OCI-LY7 (cell line): Measurements from ENCODE around the gene PLD6. TPM values are rescaled to one million over a fixed set of nuclear protein-coding genes. Genes with fewer than 3 reads are reported as not detected.
A peak's percentile ranks its signal among the peaks of the same experiment; 100 is the strongest.

Experiments used
- BruUV-seq: library from RNA; stranded (reverse); fragments of 400-500 nt; replicated peaks from 2 replicates; lab custom pipeline; 2021; lab: Mats Ljungman, UMichigan
- CTCF ChIA-PET: fragments of 300-600 bp; sonication (Branson Sonifier 250); formaldehyde crosslinking; loops from one replicate; lab custom pipeline; 2022; ENCODE audit warnings: antibody characterized with exemption; ENCODE audit not compliant: unreplicated experiment; lab: Charles Lee
- POLR2A ChIA-PET: fragments of 300-600 bp; sonication (Branson Sonifier 250); formaldehyde crosslinking; loops from one replicate; lab custom pipeline; 2022; ENCODE audit warnings: antibody characterized with exemption; lab: Charles Lee
- DNase-seq: peaks from one replicate; pipeline ENCODE4 v3.0.0-alpha.2; 2015; ENCODE audit warnings: low spot score
- H2AFZ ChIP-seq: fragments of 200-600 bp; sonication (generic), shearing (Covaris generic); 2 replicates; pipeline ENCODE4 v1.6.1; 2014; ENCODE audit warnings: mild to moderate bottlenecking, antibody characterized with exemption, low read length, moderate library complexity
- H3K27ac ChIP-seq: fragments of 200-600 bp; sonication (generic); 2 replicates; pipeline ENCODE4 v1.5.1; 2014; ENCODE audit warnings: mixed run types, low read depth, mild to moderate bottlenecking, moderate library complexity, low read length, inconsistent platforms; ENCODE audit not compliant: poor library complexity, severe bottlenecking
- H3K36me3 ChIP-seq: fragments of 200-600 bp; sonication (generic); 2 replicates; pipeline ENCODE4 v1.6.1; 2014; ENCODE audit warnings: mild to moderate bottlenecking, antibody characterized with exemption, low read length, moderate library complexity, mixed read lengths; ENCODE audit not compliant: insufficient read depth
- H3K4me1 ChIP-seq: fragments of 200-600 bp; sonication (generic); 2 replicates; pipeline ENCODE4 v1.5.1; 2014; ENCODE audit warnings: mild to moderate bottlenecking, low read length; ENCODE audit not compliant: insufficient read depth, poor library complexity, severe bottlenecking
- H3K4me2 ChIP-seq: fragments of 200-600 bp; sonication (generic); 2 replicates; pipeline ENCODE4 v1.6.1; 2014; ENCODE audit warnings: mild to moderate bottlenecking, low read length
- H3K4me3 ChIP-seq: fragments of 200-600 bp; sonication (generic); 2 replicates; pipeline ENCODE4 v1.5.1; 2014; ENCODE audit warnings: mild to moderate bottlenecking, low read depth, low read length; ENCODE audit not compliant: poor library complexity, severe bottlenecking
- H3K79me2 ChIP-seq: fragments of 200-600 bp; sonication (generic); 2 replicates; pipeline ENCODE4 v1.6.1; 2016; ENCODE audit warnings: low read depth, mild to moderate bottlenecking, low read length, moderate library complexity, mixed read lengths; ENCODE audit not compliant: insufficient read depth
- H3K9me2 ChIP-seq: fragments of 200-600 bp; sonication (generic); 2 replicates; pipeline ENCODE4 v1.6.1; 2016; ENCODE audit warnings: mild to moderate bottlenecking, low read length, mixed read lengths; ENCODE audit not compliant: insufficient read depth
- H3K9me3 ChIP-seq: fragments of 200-600 bp; sonication (generic); 2 replicates; pipeline ENCODE4 v1.6.1; 2014; ENCODE audit warnings: mild to moderate bottlenecking, mixed run types, low read length, mixed read lengths
- H4K20me1 ChIP-seq: fragments of 200-600 bp; sonication (generic); 2 replicates; pipeline ENCODE4 v1.6.1; 2014; ENCODE audit warnings: mild to moderate bottlenecking, antibody characterized with exemption, low read length, moderate library complexity, mixed read lengths; ENCODE audit not compliant: insufficient read depth
- CTCF ChIP-seq: fragments of 200-600 bp; sonication (generic); conservative IDR thresholded peaks from 2 replicates; pipeline ENCODE4 v1.5.1; 2014; ENCODE audit warnings: mild to moderate bottlenecking, antibody characterized with exemption, low read length, moderate library complexity, mixed read lengths
- EZH2phosphoT487 ChIP-seq: fragments of 200-600 bp; sonication (generic); IDR thresholded peaks from 2 replicates; pipeline ENCODE4 v1.6.1; 2018; ENCODE audit warnings: low read depth, borderline replicate concordance, mild to moderate bottlenecking, mixed run types, antibody characterized with exemption, low read length, moderate library complexity, mixed read lengths
- intact Hi-C: fragments of 100-400 bp; cut with micrococcal nuclease; formaldehyde crosslinking; loops from one replicate; pipeline ENCODE4 v1.10.0; 2022; ENCODE audit not compliant: unreplicated experiment
- total RNA-seq, 2 experiments: library from RNA; depleted of rRNA in 1 of 2; stranded (reverse); fragments of >200 nt in 1 of 2; shearing (Covaris generic) in 1 of 2; gene quantifications; 2 replicates each; pipeline ENCODE4 v1.2.3, GENCODE V29; 2014 to 2022

Gene PLD6
- total RNA-seq, 2 experiments from 2014 or later, result not detected

DNA sequence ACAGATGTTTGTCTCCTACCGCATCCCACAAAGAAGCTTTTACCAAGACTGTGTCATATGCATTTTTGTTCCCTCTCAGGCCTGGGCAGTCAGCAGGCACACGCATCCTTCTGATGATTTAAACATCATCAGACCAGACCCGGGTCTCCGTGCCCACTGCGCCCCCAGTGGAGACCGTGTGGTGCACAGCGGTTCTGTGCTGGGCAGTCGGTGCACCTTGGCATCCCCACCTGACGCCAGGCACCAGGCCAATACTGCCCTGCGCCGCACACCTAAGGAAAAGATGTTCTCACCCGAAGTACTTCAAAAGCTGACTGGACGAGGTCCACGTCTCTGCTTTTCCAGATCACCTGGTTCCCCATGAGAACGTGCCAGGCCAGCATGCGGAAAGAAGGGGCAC lies 10.6 kb upstream of the PLD6 start:
- Histone ChIP-seq H3K9me3 (no peaks in the 10 kb centered on the region), H3K9me2 (no peaks in the 10 kb centered on the region), H3K36me3 (peaks cover 26% of the 10 kb centered on the region; the same call in 1 of the 2 replicates), H2AFZ (no peak overlapping the region), H3K27ac (no peak overlapping the region), H3K4me3 (no peak overlapping the region), H4K20me1 (no peaks in the 10 kb centered on the region), H3K4me2 (no peak overlapping the region), H3K4me1 (no peaks in the 10 kb centered on the region), H3K79me2 (no peaks in the 10 kb centered on the region)
- ChIA-PET POLR2A (no interaction called here), CTCF (no interaction called here)
- BruUV-seq, result no TSS peak
- intact Hi-C loops, result no loop called here
- DNase-seq, result peak; percentile 22
- TF ChIP-seq EZH2phosphoT487 (no peak), CTCF (peak; percentile 72)

- no peaks in the 10 kb centered on the region for H4K20me1 ChIP-seq
- DNase-seq, result no peak
- intact Hi-C loops, result no loop called here
- no peak overlapping the region for H2AFZ ChIP-seq
- POLR2A ChIA-PET, result no interaction called here
- no peaks in the 10 kb centered on the region for H3K9me3 ChIP-seq
- no peaks in the 10 kb centered on the region for H3K4me1 ChIP-seq
- no peak overlapping the region for H3K4me2 ChIP-seq
- no peaks in the 10 kb centered on the region for H3K9me2 ChIP-seq
- H3K4me3 ChIP-seq, result no peak overlapping the region
- no peak overlapping the region for H3K27ac ChIP-seq
- peaks cover 26% of the 10 kb centered on the region; the same call in 1 of the 2 replicates for H3K36me3 ChIP-seq
- H3K79me2 ChIP-seq, result no peaks in the 10 kb centered on the region
- TF ChIP-seq CTCF, result no peak
- no peak for TF ChIP-seq EZH2phosphoT487
- CTCF ChIA-PET, result no interaction called here
- no TSS peak for BruUV-seq
Measured at GRCh38 chr17:17216236-17216635, 10.1 kb upstream of the PLD6 start.

DNA sequence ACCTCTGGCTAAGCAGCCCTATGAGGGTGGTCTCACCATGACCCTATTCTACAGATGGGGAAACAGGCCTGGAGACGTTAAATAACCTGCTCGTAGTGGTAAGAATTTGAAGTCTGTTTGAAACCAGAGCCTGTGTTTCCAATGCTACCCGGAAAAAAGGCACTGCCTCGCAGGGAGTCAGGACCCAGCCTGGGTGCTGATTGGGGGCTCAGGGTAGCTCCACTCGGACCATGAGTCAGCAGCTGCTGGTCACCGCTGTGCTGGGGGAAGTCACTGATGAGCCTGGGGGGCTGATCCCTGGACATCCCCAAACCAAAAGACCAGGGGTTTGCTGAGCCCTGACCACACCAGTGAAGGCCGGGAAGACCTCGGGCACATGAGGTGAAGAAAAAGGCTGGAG lies 9.4 kb upstream of the PLD6 start:
- Histone ChIP-seq H2AFZ (no peak overlapping the region), H3K79me2 (no peaks in the 10 kb centered on the region), H3K9me2 (no peaks in the 10 kb centered on the region), H3K4me3 (no peak overlapping the region), H3K4me1 (no peaks in the 10 kb centered on the region), H3K9me3 (no peaks in the 10 kb centered on the region), H3K36me3 (peaks cover 26% of the 10 kb centered on the region; the same call in 1 of the 2 replicates), H4K20me1 (no peaks in the 10 kb centered on the region), H3K4me2 (no peak overlapping the region), H3K27ac (no peak overlapping the region)
- TF ChIP-seq EZH2phosphoT487, result no peak
- no peak for TF ChIP-seq CTCF
- ChIA-PET CTCF (no interaction called here), POLR2A (no interaction called here)
- intact Hi-C loops, result no loop called here
- no peak for DNase-seq
- BruUV-seq, result no TSS peak
